IMR-90 (cell line): ENCODE results near the gene CDK12. TPM values are rescaled to one million over a fixed set of nuclear protein-coding genes. Genes with fewer than 3 reads are reported as not detected.

Experiments used
- ATAC-seq: fragments of 200-7000 bp; cut with Tn5 transposase; 2 replicates; pipeline ENCODE4 v1.9.1; 2020; ENCODE audit warnings: low read depth, mild to moderate bottlenecking, moderate library complexity
- BruUV-seq: library from RNA; stranded (reverse); fragments of 400-500 nt; replicated peaks from 2 replicates; lab custom pipeline; 2021; lab: Mats Ljungman, UMichigan
- CTCF ChIA-PET: fragments of 300-600 bp; formaldehyde crosslinking; extraction: SDS; loops from one replicate; lab custom pipeline; 2021; ENCODE audit warnings: antibody characterized with exemption; lab: Yijun Ruan, JAX
- POLR2A ChIA-PET: fragments of 300-600 bp; sonication (Branson Sonifier 250); formaldehyde crosslinking; loops from one replicate; lab custom pipeline; 2022; ENCODE audit warnings: antibody characterized with exemption; ENCODE audit not compliant: unreplicated experiment; lab: Charles Lee
- DNase-seq: peaks from one replicate; pipeline ENCODE4 v3.0.0; 2013
- H2AFZ ChIP-seq: replicated peaks from 2 replicates; pipeline ENCODE3; 2013; ENCODE audit warnings: low read length, mild to moderate bottlenecking; ENCODE audit not compliant: poor library complexity
- H2AK5ac ChIP-seq: 2 replicates; pipeline ENCODE4 v1.6.1; 2013; ENCODE audit warnings: low read depth, low read length, inconsistent platforms
- H2AK9ac ChIP-seq: replicated peaks from 2 replicates; pipeline ENCODE3; 2013; ENCODE audit warnings: mild to moderate bottlenecking, low read depth, low read length, moderate library complexity; ENCODE audit not compliant: poor library complexity
- H2BK120ac ChIP-seq: 2 replicates; pipeline ENCODE4 v1.6.1; 2013; ENCODE audit warnings: low read depth, low read length, inconsistent platforms
- H2BK15ac ChIP-seq: 3 replicates; pipeline ENCODE4 v1.6.1; 2013; ENCODE audit warnings: low read depth, low read length, inconsistent platforms
- H2BK20ac ChIP-seq: 2 replicates; pipeline ENCODE4 v1.6.1; 2013; ENCODE audit warnings: low read depth, mild to moderate bottlenecking, inconsistent platforms, low read length, moderate library complexity
- H2BK5ac ChIP-seq: 2 replicates; pipeline ENCODE4 v1.6.1; 2013; ENCODE audit warnings: mild to moderate bottlenecking, low read depth, low read length, inconsistent platforms; ENCODE audit not compliant: poor library complexity, severe bottlenecking
- H3K14ac ChIP-seq: replicated peaks from 2 replicates; pipeline ENCODE4 v1.6.1; 2013; ENCODE audit warnings: low read depth, low read length, inconsistent platforms
- H3K18ac ChIP-seq: 2 replicates; pipeline ENCODE4 v1.6.1; 2013; ENCODE audit warnings: low read depth, low read length, control low read depth
- H3K23ac ChIP-seq: 2 replicates; pipeline ENCODE4 v1.6.1; 2013; ENCODE audit warnings: low read depth, low read length, inconsistent platforms
- H3K27ac ChIP-seq: 2 replicates; pipeline ENCODE4 v1.5.1; 2013; ENCODE audit warnings: mild to moderate bottlenecking, control low read depth, low read length; ENCODE audit not compliant: insufficient read depth
- H3K27me3 ChIP-seq: 2 replicates; pipeline ENCODE4 v1.6.1; 2013; ENCODE audit warnings: low read length; ENCODE audit not compliant: control insufficient read depth, insufficient read depth
- H3K36me3 ChIP-seq: 2 replicates; pipeline ENCODE4 v1.6.1; 2013; ENCODE audit warnings: low read length, mixed read lengths; ENCODE audit not compliant: control insufficient read depth, insufficient read depth
- H3K4ac ChIP-seq: 2 replicates; pipeline ENCODE4 v1.6.1; 2013; ENCODE audit warnings: low read depth, low read length, inconsistent platforms
- H3K4me1 ChIP-seq: 2 replicates; pipeline ENCODE4 v1.6.1; 2013; ENCODE audit warnings: low read length, mixed read lengths; ENCODE audit not compliant: control insufficient read depth, insufficient read depth
- H3K4me2 ChIP-seq: 2 replicates; pipeline ENCODE4 v1.6.1; 2013; ENCODE audit warnings: low read depth, mild to moderate bottlenecking, control low read depth, low read length, moderate library complexity
- H3K4me3 ChIP-seq: 2 replicates; pipeline ENCODE4 v1.5.1; 2013; ENCODE audit warnings: low read depth, mild to moderate bottlenecking, control low read depth, low read length, moderate library complexity; ENCODE audit not compliant: insufficient read depth
- H3K56ac ChIP-seq: 2 replicates; pipeline ENCODE4 v1.6.1; 2013; ENCODE audit warnings: low read length, inconsistent platforms; ENCODE audit not compliant: insufficient read depth; ENCODE audit errors: extremely low read depth
- H3K79me1 ChIP-seq, 2 experiments: 2 replicates each; pipeline ENCODE4 v1.6.1; 2013; ENCODE audit warnings: low read length in 2 of 2, inconsistent platforms in 1 of 2, low read depth in 1 of 2
- H3K9ac ChIP-seq: 2 replicates; pipeline ENCODE4 v1.6.1; 2013; ENCODE audit warnings: low read depth, low read length, control low read depth
- H3K9me1 ChIP-seq: 2 replicates; pipeline ENCODE4 v1.6.1; 2013; ENCODE audit warnings: low read length, inconsistent platforms; ENCODE audit not compliant: insufficient read depth
- H3K9me3 ChIP-seq: 2 replicates; pipeline ENCODE4 v1.6.1; 2013; ENCODE audit warnings: low read length; ENCODE audit not compliant: control insufficient read depth, insufficient read depth
- H4K20me1 ChIP-seq: 2 replicates; pipeline ENCODE4 v1.6.1; 2013; ENCODE audit warnings: low read length, inconsistent platforms; ENCODE audit not compliant: insufficient read depth
- H4K5ac ChIP-seq: 2 replicates; pipeline ENCODE4 v1.6.1; 2013; ENCODE audit warnings: mild to moderate bottlenecking, low read depth, low read length, control low read depth
- H4K8ac ChIP-seq, 2 experiments: 2 replicates each; pipeline ENCODE4 v1.6.1; 2013; ENCODE audit warnings: low read depth in 2 of 2, low read length in 2 of 2, control low read depth in 1 of 2, inconsistent platforms in 1 of 2
- H4K91ac ChIP-seq: 2 replicates; pipeline ENCODE4 v1.6.1; 2013; ENCODE audit warnings: low read depth, low read length, inconsistent platforms; ENCODE audit not compliant: insufficient read depth
- BHLHE40 ChIP-seq: fragments of 150-350 bp; IDR thresholded peaks from 2 replicates; pipeline ENCODE4 v1.6.1; 2016; ENCODE audit warnings: mild to moderate bottlenecking, low read depth, low read length
- CEBPB ChIP-seq: IDR thresholded peaks from 2 replicates; pipeline ENCODE4 v1.6.1; 2012; ENCODE audit warnings: low read depth, low read length, improper control_type of control experiment
- CHD1 ChIP-seq: IDR thresholded peaks from 2 replicates; pipeline ENCODE4 v1.6.1; 2012; ENCODE audit warnings: low read depth, low read length, improper control_type of control experiment
- FOS ChIP-seq: fragments of 150-350 bp; IDR thresholded peaks from 2 replicates; pipeline ENCODE4 v1.6.1; 2016; ENCODE audit warnings: low read depth, low read length
- MAFK ChIP-seq: IDR thresholded peaks from 2 replicates; pipeline ENCODE4 v1.6.1; 2012; ENCODE audit warnings: low read depth, low read length, improper control_type of control experiment
- MAZ ChIP-seq: IDR thresholded peaks from 2 replicates; pipeline ENCODE4 v1.6.1; 2012; ENCODE audit warnings: low read depth, mild to moderate bottlenecking, low read length, improper control_type of control experiment, moderate library complexity, borderline replicate concordance
- MXI1 ChIP-seq: IDR thresholded peaks from 2 replicates; pipeline ENCODE4 v1.6.1; 2012; ENCODE audit warnings: low read depth, mild to moderate bottlenecking, low read length, moderate library complexity, borderline replicate concordance
- NFE2L2 ChIP-seq: fragments of 150-350 bp; IDR thresholded peaks from 2 replicates; pipeline ENCODE4 v1.6.1; 2016; ENCODE audit warnings: low read depth, mild to moderate bottlenecking, low read length
- POLR2A ChIP-seq: IDR thresholded peaks from 2 replicates; pipeline ENCODE4 v1.6.1; 2012; ENCODE audit warnings: mild to moderate bottlenecking, low read depth, low read length
- RAD21 ChIP-seq: IDR thresholded peaks from 2 replicates; pipeline ENCODE4 v1.6.1; 2012; ENCODE audit warnings: low read length, improper control_type of control experiment
- RCOR1 ChIP-seq: IDR thresholded peaks from 2 replicates; pipeline ENCODE4 v1.6.1; 2012; ENCODE audit warnings: mild to moderate bottlenecking, low read length, improper control_type of control experiment; ENCODE audit not compliant: insufficient replicate concordance
- SMC3 ChIP-seq: fragments of 150-350 bp; IDR thresholded peaks from 2 replicates; pipeline ENCODE4 v1.6.1; 2016; ENCODE audit warnings: low read depth, mild to moderate bottlenecking, antibody characterized with exemption, low read length, moderate library complexity
- WGBS, 2 experiments: methylation state at CpG; one replicate each; pipeline versions ENCODE4 v1.1.5 to v1.1.7; 2013; ENCODE audit warnings: missing lambda C conversion rate in 2 of 2; ENCODE audit not compliant: insufficient read length in 1 of 2; ENCODE audit errors: extremely low coverage in 2 of 2; 5-methylcytosine and 5-hydroxymethylcytosine counted together
- dilution Hi-C: fragments of 300-500 bp; cut with HindIII; formaldehyde crosslinking; loops from one replicate; pipeline ENCODE4 v1.14.3; 2018; ENCODE audit warnings: low sequenced_read_pairs; ENCODE audit not compliant: unreplicated experiment
- in situ Hi-C: fragments of 300-500 bp; cut with MboI; formaldehyde crosslinking; loops from 3 replicates; pipeline ENCODE4 v1.14.3; 2019; ENCODE audit warnings: low sequenced_read_pairs, inconsistent platforms, mixed read lengths
- intact Hi-C: fragments of 100-400 bp; cut with micrococcal nuclease; formaldehyde crosslinking; loops from 2 replicates; pipeline ENCODE4 v1.10.0; 2022
- polyA plus RNA-seq, 3 experiments: library from polyadenylated mRNA; depleted of rRNA; stranded (reverse); fragments of >200 nt; gene quantifications; 2 replicates each; pipeline ENCODE4 v1.2.3, GENCODE V29; 2012; ENCODE audit warnings: low replicate concordance in 1 of 3
- total RNA-seq: library from RNA; depleted of rRNA; stranded (reverse); fragments of >200 nt; gene quantifications from 2 replicates; pipeline ENCODE4 v1.2.3, GENCODE V29; 2012
- TF ChIP-seq, protein P1 (sequence below): fragments of 150-350 bp; IDR thresholded peaks from 2 replicates; pipeline ENCODE4 v1.6.1; 2017; ENCODE audit warnings: mild to moderate bottlenecking, antibody characterized with exemption, low read length, low read depth

CDK12 gene
- total and polyA plus RNA-seq, 2 of the 4 experiments (the other 2 are of a cell fraction) = 16.1 to 27.1 TPM

DNA sequence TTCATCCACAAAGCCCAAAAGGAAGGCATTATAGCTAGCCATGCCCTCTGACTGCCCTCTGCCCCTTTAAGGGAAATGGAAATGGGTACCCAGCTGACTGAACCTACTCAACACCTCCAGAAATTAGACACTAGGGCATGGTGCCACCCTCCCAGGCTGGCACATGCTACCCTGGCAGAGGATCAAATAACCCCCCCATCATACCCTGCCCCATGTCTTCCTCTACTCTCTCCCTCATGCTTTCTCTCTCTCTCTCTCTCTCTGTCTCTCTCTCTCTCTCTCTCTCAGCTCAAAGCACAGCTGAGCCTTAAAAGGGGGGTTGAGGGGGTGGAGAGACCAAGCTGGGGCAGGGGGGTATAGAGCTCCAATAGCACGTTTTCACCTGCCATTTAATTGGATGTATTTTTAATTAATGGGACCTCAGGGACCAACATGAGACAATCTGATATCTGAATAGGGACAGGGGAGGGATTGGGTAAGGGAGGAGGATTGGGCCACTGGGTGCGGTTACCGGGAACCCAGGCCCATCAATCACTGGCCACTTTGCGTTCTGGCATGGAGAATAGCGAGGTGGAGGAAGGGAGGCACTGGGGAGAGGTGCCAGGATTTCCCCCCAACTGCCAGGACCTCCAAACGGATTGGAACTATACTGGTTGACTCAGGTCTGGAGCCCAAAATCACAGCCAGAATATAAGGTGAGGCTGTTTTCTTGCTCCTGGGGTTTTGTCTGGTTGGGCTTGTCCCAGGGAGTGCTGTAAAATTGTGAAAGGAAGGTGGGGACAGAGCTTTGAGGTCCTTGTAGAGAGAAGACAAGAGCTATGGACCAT lies 88.7 kb downstream of the CDK12 start:
- H4K5ac ChIP-seq = no peak overlapping the region
- no peak overlapping the region for H2BK20ac ChIP-seq
- BruUV-seq = no TSS peak
- H3K79me1 ChIP-seq = no peaks in the 10 kb centered on the region
- H4K91ac ChIP-seq = no peak overlapping the region
- H2AK9ac ChIP-seq = no peak overlapping the region
- H3K9me1 ChIP-seq = peaks cover 5% of the 10 kb centered on the region; the same call in 1 of the 2 replicates
- H3K14ac ChIP-seq = no peak overlapping the region
- H2BK120ac ChIP-seq = no peak overlapping the region
- ChIA-PET CTCF (interaction anchor here (0.8 kb wide), 1 partner anchor 72 kb away, joined by 3 read pairs; no protein-coding TSS in a partner anchor), POLR2A (interaction anchor here (0.6 kb wide), 1 partner anchor 45 kb away, joined by 7 read pairs; no protein-coding TSS in a partner anchor)
- no peak overlapping the region for H4K8ac ChIP-seq
- H3K27me3 ChIP-seq = no peaks in the 10 kb centered on the region
- DNase-seq (no peak), ATAC-seq (no peak)
- WGBS, 2 experiments = 40% methylated on average over 1 of the region's 6 CpGs; no CpG with 5 or more reads in 1 of the 2 experiments
- no peak overlapping the region for H3K27ac ChIP-seq
- H3K9ac ChIP-seq = no peak overlapping the region
- H3K4me3 ChIP-seq = no peak overlapping the region
- H2BK5ac ChIP-seq = no peak overlapping the region
- H3K4me2 ChIP-seq = no peak overlapping the region
- H3K36me3 ChIP-seq = peaks cover 27% of the 10 kb centered on the region
- H4K20me1 ChIP-seq = peaks cover 8% of the 10 kb centered on the region; the same call in 1 of the 2 replicates
- H3K56ac ChIP-seq = no peak overlapping the region
- TF ChIP-seq RCOR1 = no peak
- no peak for TF ChIP-seq SMC3
- TF ChIP-seq CEBPB = no peak
- TF ChIP-seq MAZ = no peak
- no peak for TF ChIP-seq NFE2L2
- TF ChIP-seq, protein P1, sequence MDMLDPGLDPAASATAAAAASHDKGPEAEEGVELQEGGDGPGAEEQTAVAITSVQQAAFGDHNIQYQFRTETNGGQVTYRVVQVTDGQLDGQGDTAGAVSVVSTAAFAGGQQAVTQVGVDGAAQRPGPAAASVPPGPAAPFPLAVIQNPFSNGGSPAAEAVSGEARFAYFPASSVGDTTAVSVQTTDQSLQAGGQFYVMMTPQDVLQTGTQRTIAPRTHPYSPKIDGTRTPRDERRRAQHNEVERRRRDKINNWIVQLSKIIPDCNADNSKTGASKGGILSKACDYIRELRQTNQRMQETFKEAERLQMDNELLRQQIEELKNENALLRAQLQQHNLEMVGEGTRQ = no peak
- TF ChIP-seq RAD21 = no peak
- TF ChIP-seq MXI1 = no peak
- no peak for TF ChIP-seq CHD1
- TF ChIP-seq BHLHE40 = no peak
- TF ChIP-seq POLR2A = no peak
- no peak for TF ChIP-seq FOS
- TF ChIP-seq MAFK = no peak
- no peak overlapping the region for H3K4ac ChIP-seq
- no peaks in the 10 kb centered on the region for H3K9me3 ChIP-seq
- peaks cover 4% of the 10 kb centered on the region; the same call in 1 of the 2 replicates for H3K4me1 ChIP-seq
- H2AK5ac ChIP-seq = no peak overlapping the region
- intact Hi-C loops (no loop called here), dilution Hi-C loops (no loop called here), in situ Hi-C loops (no loop called here)
- no peak overlapping the region for H2AFZ ChIP-seq
- H3K18ac ChIP-seq = no peak overlapping the region
- H2BK15ac ChIP-seq = no peak overlapping the region
- H3K23ac ChIP-seq = no peak overlapping the region
